ENCODE measurements around the gene B3GNT7. TPM values are rescaled to one million over a fixed set of nuclear protein-coding genes. Genes with fewer than 3 reads are reported as not detected.

Gene B3GNT7
- total and polyA plus RNA-seq, 2 experiments from 2014 or later, result 44.2 to 89.4 TPM

DNA sequence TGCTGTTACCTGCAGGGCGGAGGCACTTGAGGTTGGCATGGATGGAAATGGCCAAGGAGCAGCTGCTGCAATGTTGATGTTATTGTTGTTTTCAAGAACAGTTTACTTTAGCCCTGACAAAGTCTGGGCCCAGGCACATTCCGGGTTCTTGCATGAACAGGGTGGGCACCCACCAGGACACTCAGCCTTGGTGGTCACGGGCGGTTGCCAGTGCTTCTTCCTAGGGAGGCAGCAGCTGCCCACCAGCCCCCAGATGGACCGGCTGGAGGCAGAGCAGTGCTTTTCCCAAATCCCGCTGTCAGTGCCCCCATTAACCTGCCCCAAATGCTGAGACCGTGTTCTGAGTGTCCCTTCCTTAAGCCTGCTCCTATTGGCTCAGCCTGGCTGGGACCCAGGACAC lies 38.5 kb upstream of the B3GNT7 start:
- DNase-seq (ENCODE audit: low spot score) (no peak), ATAC-seq (no peak)
- no peaks in the 10 kb centered on the region for H3F3A ChIP-seq (replicated peaks; ENCODE audit: low read depth)
- no peaks in the 10 kb centered on the region for H4K20me1 ChIP-seq (replicated peaks; ENCODE audit: insufficient read depth)
- H3K79me2 ChIP-seq (replicated peaks; ENCODE audit: insufficient read depth), result no peaks in the 10 kb centered on the region
- Mint-ChIP-seq H3K9me3 (peaks cover 2% of the 10 kb centered on the region; the same call in 1 of the 3 replicates), H3K36me3 (ENCODE audit: low read depth) (peaks cover 5% of the 10 kb centered on the region), H3K27ac (no peak overlapping the region; the same call in 1 of the 2 replicates), H3K4me3 (no peak overlapping the region), H3K4me1 (peaks cover 41% of the 10 kb centered on the region), H3K27me3 (ENCODE audit: insufficient read depth, low read depth, poor library complexity) (peaks cover 4% of the 10 kb centered on the region)
- peaks cover 19% of the 10 kb centered on the region for H3K4me1 ChIP-seq (ENCODE audit: insufficient read depth)
- no peak overlapping the region for H3K27ac ChIP-seq (ENCODE audit: low read depth)
- no peak overlapping the region for H2AFZ ChIP-seq
- no peak overlapping the region for H3K4me2 ChIP-seq
- no peaks in the 10 kb centered on the region for H3K27me3 ChIP-seq (ENCODE audit: insufficient read depth)
- TF ChIP-seq POLR2AphosphoS5 (IDR thresholded peaks at IDR 0.05; ENCODE audit: low read depth), result no peak
- TF ChIP-seq, protein P1, sequence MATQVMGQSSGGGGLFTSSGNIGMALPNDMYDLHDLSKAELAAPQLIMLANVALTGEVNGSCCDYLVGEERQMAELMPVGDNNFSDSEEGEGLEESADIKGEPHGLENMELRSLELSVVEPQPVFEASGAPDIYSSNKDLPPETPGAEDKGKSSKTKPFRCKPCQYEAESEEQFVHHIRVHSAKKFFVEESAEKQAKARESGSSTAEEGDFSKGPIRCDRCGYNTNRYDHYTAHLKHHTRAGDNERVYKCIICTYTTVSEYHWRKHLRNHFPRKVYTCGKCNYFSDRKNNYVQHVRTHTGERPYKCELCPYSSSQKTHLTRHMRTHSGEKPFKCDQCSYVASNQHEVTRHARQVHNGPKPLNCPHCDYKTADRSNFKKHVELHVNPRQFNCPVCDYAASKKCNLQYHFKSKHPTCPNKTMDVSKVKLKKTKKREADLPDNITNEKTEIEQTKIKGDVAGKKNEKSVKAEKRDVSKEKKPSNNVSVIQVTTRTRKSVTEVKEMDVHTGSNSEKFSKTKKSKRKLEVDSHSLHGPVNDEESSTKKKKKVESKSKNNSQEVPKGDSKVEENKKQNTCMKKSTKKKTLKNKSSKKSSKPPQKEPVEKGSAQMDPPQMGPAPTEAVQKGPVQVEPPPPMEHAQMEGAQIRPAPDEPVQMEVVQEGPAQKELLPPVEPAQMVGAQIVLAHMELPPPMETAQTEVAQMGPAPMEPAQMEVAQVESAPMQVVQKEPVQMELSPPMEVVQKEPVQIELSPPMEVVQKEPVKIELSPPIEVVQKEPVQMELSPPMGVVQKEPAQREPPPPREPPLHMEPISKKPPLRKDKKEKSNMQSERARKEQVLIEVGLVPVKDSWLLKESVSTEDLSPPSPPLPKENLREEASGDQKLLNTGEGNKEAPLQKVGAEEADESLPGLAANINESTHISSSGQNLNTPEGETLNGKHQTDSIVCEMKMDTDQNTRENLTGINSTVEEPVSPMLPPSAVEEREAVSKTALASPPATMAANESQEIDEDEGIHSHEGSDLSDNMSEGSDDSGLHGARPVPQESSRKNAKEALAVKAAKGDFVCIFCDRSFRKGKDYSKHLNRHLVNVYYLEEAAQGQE (IDR thresholded peaks at IDR 0.05; ENCODE audit: unreplicated experiment), result no peak
- TF ChIP-seq NANOG (IDR thresholded peaks at IDR 0.05; ENCODE audit: borderline replicate concordance), result no peak
- TF ChIP-seq ZNF114 (CRISPR knock-in tag; IDR thresholded peaks at IDR 0.05), result no peak
- no peak for TF ChIP-seq STAT1 (IDR thresholded peaks at IDR 0.05; ENCODE audit: unreplicated experiment)
- TF ChIP-seq, protein P2, sequence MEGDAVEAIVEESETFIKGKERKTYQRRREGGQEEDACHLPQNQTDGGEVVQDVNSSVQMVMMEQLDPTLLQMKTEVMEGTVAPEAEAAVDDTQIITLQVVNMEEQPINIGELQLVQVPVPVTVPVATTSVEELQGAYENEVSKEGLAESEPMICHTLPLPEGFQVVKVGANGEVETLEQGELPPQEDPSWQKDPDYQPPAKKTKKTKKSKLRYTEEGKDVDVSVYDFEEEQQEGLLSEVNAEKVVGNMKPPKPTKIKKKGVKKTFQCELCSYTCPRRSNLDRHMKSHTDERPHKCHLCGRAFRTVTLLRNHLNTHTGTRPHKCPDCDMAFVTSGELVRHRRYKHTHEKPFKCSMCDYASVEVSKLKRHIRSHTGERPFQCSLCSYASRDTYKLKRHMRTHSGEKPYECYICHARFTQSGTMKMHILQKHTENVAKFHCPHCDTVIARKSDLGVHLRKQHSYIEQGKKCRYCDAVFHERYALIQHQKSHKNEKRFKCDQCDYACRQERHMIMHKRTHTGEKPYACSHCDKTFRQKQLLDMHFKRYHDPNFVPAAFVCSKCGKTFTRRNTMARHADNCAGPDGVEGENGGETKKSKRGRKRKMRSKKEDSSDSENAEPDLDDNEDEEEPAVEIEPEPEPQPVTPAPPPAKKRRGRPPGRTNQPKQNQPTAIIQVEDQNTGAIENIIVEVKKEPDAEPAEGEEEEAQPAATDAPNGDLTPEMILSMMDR (conservative IDR thresholded peaks at IDR 0.05; ENCODE audit: low read depth in 2 of 2), result no peak
- TF ChIP-seq EZH2 (IDR thresholded peaks at IDR 0.05; ENCODE audit: low read depth, unreplicated experiment), result no peak
- no peak for TF ChIP-seq CREB1 (CRISPR knock-in tag; IDR thresholded peaks at IDR 0.05; ENCODE audit: low read depth)
- TF ChIP-seq, protein P3, sequence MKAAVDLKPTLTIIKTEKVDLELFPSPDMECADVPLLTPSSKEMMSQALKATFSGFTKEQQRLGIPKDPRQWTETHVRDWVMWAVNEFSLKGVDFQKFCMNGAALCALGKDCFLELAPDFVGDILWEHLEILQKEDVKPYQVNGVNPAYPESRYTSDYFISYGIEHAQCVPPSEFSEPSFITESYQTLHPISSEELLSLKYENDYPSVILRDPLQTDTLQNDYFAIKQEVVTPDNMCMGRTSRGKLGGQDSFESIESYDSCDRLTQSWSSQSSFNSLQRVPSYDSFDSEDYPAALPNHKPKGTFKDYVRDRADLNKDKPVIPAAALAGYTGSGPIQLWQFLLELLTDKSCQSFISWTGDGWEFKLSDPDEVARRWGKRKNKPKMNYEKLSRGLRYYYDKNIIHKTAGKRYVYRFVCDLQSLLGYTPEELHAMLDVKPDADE (IDR thresholded peaks at IDR 0.05), result no peak
- no peak for TF ChIP-seq JUNB (IDR thresholded peaks at IDR 0.05; ENCODE audit: unreplicated experiment)
- TF ChIP-seq ZNF331 (CRISPR knock-in tag; IDR thresholded peaks at IDR 0.05; ENCODE audit: low read depth), result no peak
- TF ChIP-seq EZH2phosphoT487 (IDR thresholded peaks at IDR 0.05; ENCODE audit: unreplicated experiment), result no peak
- TF ChIP-seq, protein P4, sequence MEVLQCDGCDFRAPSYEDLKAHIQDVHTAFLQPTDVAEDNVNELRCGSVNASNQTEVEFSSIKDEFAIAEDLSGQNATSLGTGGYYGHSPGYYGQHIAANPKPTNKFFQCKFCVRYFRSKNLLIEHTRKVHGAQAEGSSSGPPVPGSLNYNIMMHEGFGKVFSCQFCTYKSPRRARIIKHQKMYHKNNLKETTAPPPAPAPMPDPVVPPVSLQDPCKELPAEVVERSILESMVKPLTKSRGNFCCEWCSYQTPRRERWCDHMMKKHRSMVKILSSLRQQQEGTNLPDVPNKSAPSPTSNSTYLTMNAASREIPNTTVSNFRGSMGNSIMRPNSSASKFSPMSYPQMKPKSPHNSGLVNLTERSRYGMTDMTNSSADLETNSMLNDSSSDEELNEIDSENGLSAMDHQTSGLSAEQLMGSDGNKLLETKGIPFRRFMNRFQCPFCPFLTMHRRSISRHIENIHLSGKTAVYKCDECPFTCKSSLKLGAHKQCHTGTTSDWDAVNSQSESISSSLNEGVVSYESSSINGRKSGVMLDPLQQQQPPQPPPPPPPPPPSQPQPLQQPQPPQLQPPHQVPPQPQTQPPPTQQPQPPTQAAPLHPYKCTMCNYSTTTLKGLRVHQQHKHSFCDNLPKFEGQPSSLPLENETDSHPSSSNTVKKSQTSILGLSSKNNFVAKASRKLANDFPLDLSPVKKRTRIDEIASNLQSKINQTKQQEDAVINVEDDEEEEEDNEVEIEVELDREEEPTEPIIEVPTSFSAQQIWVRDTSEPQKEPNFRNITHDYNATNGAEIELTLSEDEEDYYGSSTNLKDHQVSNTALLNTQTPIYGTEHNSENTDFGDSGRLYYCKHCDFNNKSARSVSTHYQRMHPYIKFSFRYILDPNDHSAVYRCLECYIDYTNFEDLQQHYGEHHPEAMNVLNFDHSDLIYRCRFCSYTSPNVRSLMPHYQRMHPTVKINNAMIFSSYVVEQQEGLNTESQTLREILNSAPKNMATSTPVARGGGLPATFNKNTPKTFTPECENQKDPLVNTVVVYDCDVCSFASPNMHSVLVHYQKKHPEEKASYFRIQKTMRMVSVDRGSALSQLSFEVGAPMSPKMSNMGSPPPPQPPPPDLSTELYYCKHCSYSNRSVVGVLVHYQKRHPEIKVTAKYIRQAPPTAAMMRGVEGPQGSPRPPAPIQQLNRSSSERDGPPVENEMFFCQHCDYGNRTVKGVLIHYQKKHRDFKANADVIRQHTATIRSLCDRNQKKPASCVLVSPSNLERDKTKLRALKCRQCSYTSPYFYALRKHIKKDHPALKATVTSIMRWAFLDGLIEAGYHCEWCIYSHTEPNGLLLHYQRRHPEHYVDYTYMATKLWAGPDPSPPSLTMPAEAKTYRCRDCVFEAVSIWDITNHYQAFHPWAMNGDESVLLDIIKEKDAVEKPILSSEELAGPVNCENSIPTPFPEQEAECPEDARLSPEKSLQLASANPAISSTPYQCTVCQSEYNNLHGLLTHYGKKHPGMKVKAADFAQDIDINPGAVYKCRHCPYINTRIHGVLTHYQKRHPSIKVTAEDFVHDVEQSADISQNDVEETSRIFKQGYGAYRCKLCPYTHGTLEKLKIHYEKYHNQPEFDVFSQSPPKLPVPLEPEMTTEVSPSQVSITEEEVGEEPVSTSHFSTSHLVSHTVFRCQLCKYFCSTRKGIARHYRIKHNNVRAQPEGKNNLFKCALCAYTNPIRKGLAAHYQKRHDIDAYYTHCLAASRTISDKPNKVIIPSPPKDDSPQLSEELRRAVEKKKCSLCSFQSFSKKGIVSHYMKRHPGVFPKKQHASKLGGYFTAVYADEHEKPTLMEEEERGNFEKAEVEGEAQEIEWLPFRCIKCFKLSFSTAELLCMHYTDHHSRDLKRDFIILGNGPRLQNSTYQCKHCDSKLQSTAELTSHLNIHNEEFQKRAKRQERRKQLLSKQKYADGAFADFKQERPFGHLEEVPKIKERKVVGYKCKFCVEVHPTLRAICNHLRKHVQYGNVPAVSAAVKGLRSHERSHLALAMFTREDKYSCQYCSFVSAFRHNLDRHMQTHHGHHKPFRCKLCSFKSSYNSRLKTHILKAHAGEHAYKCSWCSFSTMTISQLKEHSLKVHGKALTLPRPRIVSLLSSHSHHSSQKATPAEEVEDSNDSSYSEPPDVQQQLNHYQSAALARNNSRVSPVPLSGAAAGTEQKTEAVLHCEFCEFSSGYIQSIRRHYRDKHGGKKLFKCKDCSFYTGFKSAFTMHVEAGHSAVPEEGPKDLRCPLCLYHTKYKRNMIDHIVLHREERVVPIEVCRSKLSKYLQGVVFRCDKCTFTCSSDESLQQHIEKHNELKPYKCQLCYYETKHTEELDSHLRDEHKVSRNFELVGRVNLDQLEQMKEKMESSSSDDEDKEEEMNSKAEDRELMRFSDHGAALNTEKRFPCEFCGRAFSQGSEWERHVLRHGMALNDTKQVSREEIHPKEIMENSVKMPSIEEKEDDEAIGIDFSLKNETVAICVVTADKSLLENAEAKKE (CRISPR knock-in tag; IDR thresholded peaks at IDR 0.05), result no peak
- H3K36me3 ChIP-seq (ENCODE audit: insufficient read depth), result no peaks in the 10 kb centered on the region; the same call in 1 of the 2 replicates
- H3K9me2 ChIP-seq (ENCODE audit: insufficient read depth), result 0 out of 2 replicates have a peak, but pooled peaks cover 6% of the 10 kb centered on the region
- H3K4me3 ChIP-seq, result no peak overlapping the region
